DOHH2 (cell line): ENCODE data around the gene HIBADH.

Experiments
- CTCF ChIP-seq: fragments of 200-600 bp; sonication (generic); IDR thresholded peaks from one replicate; pipeline ENCODE4 v1.5.1; 2014; ENCODE audit warnings: antibody characterized with exemption, mild to moderate bottlenecking, low read depth, low read length; ENCODE audit not compliant: poor library complexity, severe bottlenecking
- EZH2phosphoT487 ChIP-seq: fragments of 200-600 bp; sonication (generic); IDR thresholded peaks from 2 replicates; pipeline ENCODE4 v1.6.1; 2017; ENCODE audit warnings: borderline replicate concordance, mild to moderate bottlenecking, antibody characterized with exemption, low read length, moderate library complexity, mixed read lengths

- TF ChIP-seq CTCF: no peak
- TF ChIP-seq EZH2phosphoT487: no peak
Observed at GRCh38 chr7:27548304-27548703, 114.4 kb downstream of the HIBADH start.
